Measurements from ENCODE around the gene TTC21B.

GRCh38 chr2:165920748-165921147 is 32.8 kb downstream of the TTC21B start:
- TF ChIP-seq CTCF (IDR thresholded peaks at IDR 0.05 in 2 of 3, conservative IDR thresholded peaks at IDR 0.05 in 1 of 3; ENCODE audit: insufficient read depth in 2 of 3, low read depth in 1 of 3, low read length in 3 of 3) (no peak), ATF1 (CRISPR knock-in tag; IDR thresholded peaks at IDR 0.05) (no peak), ATF1 (tag; IDR thresholded peaks at IDR 0.05) (no peak), SRSF3 (IDR thresholded peaks at IDR 0.05; ENCODE audit: insufficient read depth, low read length) (no peak), JUND (IDR thresholded peaks at IDR 0.05; ENCODE audit: borderline replicate concordance, low read depth, low read length) (no peak), JUND (tag; IDR thresholded peaks at IDR 0.05; ENCODE audit: borderline replicate concordance, low read depth, low read length) (no peak), SMAD3 (CRISPR knock-in tag; conservative IDR thresholded peaks at IDR 0.05) (no peak)

Measured in K562 (cell line).